ENCODE data around the gene DEGS2.

DEGS2 gene

DNA sequence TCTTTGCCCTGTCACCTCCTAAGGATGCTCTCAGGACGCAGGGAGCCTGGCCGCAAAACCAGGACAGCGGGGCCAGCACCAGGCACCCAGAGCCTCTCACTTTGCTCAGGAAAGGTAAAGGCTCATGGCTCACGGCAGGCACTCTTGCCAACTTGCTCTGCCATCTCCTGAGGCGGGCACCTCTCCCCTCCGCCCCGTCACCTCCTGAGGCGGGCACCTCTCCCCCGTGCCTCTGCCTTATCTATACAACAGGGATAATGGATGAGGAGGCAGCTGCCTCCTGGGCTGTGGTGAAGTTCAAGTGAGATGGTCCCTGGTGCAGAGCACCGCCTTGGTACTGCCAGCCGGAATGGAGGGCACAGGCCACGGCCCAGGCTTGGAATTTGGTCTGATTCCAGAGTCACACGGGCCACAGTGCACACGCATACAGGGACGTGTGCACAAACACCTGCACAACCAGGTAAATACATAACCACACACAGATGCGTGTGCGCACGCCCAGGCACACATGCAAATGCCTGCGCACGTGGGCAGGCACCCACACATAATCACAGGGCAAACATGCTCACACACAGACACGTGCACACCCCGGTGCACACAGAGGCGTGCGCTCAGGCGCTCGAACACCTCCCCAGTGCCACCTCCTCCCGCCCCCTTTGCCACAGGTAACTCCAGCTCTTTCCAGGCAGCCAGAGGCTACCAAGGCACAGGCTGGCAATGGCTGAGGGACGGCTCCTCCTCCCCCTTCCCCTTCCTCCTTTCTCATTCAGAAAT lies 11.6 kb downstream of the DEGS2 start:
- DNase-seq = no peak

- DNase-seq = no peak
These were observed 12.2 kb downstream of the DEGS2 start for GRCh38 chr14:100147181-100147631.

GRCh38 chr14:100146531-100147091 lies 12.8 kb downstream of the DEGS2 start:
- DNase-seq = no peak

- no peak for DNase-seq
These were observed 13.6 kb downstream of the DEGS2 start for GRCh38 chr14:100145682-100146464.

GRCh38 chr14:100144996-100145646 lies 14.3 kb downstream of the DEGS2 start:
- DNase-seq = no peak

DNA sequence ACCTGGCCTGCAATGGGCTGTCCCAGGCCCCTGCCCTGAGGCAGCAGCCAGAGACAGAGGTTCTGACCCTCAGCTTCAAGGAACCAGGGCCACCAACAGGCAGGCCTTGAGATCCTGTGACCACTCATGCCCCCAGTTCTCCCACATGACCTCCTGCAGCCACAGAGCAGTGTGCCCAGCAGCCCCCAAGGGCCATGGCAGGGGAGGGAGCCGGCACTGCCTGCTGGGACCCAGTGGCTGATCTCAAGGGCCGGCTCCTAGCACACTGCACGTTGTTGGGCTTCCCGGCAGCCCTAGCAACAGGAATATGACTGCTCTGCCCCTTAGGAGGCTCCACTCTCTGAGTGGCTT lies 14.8 kb downstream of the DEGS2 start:
- DNase-seq = no peak

- DNase-seq = no peak
These were observed 15.5 kb downstream of the DEGS2 start for GRCh38 chr14:100143934-100144333.

DNA sequence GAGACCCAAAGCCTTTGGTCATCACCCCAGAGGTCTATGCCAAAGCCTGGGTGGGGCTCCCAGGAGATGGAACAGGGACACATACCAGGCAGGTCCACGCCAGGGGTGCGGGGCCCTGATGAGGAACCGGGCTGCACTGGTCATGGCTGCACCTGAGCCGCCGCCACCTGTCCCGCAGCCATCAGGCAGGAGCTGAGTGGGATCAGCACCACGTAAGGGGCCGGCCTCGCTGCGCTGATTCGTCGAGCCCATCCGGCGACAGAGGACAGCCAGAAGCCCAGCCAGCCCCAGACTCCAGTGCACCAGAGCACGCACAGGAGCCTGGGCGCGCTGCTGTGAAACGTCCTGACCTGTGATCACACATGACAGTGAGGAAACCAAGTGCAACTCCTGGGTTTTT lies 15.9 kb downstream of the DEGS2 start:
- no peak for DNase-seq

DNA sequence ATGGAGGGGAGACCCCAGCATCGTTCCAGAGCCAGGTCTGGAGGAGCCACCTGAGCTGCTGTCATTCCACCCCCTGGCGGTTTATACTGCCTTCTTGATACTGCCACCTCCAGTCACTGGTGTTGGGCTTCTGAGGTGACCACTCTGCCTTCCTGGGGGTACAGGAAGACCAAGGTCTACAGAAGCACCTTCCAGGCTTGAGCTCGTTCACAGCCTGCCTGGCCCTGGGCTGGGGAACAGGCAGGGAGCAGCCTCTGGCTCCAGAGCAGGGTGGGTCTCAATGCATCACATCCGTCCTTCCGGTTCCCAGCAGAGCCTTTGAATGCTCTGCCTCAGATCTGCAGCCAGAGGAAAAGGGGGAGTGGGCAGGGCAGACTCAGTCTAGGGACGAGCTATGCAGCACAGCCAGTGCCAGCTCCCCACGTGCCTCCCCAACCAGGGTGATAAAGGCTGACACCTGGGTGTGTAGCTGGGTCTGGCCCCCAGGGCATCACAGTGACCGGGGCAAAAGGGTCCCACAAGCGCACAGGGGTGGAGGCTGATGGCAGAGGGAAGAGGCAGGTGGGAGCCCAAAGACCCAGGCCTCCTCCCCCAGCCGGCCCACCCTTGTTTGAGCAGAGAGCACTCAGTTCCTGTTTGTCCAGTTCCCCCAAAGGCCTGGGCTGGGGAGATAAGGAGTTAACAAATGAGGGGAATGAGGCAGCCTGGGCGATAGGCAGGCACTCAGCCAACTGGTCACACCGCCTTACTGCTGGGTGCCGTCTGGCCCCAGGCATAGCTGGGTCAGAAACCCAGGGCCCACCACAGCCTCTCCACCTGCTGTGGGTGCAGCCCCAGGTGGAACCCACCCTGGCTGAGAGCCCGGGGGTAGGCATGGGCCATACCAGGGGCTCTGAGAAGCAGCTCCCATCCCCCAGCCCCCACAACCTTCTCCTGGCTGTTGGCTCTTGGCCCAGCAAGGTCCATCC lies 17.1 kb downstream of the DEGS2 start:
- no peak for DNase-seq

DNA sequence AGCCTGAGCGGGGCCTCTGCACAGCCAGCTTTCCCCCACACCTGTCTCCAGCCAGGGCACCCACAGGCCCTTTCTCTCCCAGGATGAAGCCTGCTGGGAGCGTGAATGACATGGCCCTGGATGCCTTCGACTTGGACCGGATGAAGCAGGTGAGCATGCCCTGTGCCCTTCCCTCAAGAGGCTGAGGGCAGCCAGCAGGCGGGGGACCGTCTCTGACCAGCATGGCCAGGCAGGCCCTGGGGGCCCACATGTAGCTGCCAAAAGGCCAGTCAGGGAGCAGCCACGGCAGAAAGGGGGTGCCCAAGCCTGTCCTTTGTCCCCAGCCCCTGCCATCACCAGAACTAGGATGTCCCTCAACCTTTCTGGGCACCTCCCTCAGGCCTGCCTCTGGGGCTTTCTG lies 18.3 kb downstream of the DEGS2 start:
- DNase-seq = no peak

DNA sequence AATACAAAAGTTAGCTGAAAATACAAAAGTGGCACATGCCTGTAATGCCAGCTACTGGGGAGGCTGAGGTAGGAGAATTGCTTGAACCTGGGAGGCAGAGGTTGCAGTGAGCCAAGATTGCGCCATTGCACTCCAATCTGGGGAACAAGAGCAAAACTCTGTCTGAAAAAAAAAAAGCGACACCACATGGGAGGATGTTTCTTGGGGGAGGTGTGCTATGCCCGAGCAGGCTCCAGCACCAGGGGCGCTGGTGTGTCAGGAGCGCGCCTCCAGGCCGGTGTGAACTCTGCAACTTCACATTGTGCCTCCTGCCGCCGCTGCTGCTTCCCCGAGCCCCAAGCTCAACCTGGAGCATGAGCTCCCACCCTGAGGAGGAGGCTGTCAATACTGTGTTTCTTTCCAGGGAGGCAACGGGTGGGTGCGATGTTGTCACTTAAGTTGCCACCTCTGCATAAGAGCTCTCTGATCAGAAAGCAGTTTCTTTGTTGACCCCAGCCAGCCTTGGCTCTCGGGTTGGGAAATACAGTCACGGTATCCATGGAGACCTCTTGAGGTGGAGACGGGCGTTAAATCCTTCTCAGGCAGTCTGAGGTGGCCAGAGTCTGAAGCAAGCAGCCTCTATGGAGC lies 18.9 kb downstream of the DEGS2 start:
- no peak for DNase-seq

GRCh38 chr14:100138955-100139354 lies 20.5 kb downstream of the DEGS2 start:
- DNase-seq = no peak

GRCh38 chr14:100138082-100138787 lies 21.2 kb downstream of the DEGS2 start:
- no peak for DNase-seq

- no peak for DNase-seq
These were observed 22.3 kb downstream of the DEGS2 start for GRCh38 chr14:100137173-100137572.

- DNase-seq = no peak
These were observed 23.7 kb downstream of the DEGS2 start for GRCh38 chr14:100135784-100136183.

GRCh38 chr14:100135073-100135472 lies 24.4 kb downstream of the DEGS2 start:
- DNase-seq = no peak

DNA sequence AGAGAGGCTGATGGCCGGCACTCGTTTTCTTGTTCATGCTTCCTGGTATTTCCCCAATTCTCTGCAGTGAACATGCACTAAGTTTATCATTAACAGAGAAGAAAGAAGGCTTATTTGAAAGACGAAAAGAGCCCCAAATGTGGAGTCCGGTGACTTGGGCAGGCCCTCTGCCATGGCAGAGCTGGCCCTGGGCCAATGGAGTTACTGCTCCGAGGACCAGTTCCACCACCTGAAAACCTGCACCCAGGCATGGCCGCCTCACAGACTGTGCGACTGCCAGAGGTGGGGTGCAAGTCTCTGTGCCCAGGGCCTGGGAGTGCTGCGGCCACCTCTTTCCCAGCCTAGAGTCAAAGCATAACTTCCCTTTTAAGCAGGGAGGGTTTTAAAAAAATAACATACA lies 24.9 kb downstream of the DEGS2 start:
- DNase-seq = no peak

DNA sequence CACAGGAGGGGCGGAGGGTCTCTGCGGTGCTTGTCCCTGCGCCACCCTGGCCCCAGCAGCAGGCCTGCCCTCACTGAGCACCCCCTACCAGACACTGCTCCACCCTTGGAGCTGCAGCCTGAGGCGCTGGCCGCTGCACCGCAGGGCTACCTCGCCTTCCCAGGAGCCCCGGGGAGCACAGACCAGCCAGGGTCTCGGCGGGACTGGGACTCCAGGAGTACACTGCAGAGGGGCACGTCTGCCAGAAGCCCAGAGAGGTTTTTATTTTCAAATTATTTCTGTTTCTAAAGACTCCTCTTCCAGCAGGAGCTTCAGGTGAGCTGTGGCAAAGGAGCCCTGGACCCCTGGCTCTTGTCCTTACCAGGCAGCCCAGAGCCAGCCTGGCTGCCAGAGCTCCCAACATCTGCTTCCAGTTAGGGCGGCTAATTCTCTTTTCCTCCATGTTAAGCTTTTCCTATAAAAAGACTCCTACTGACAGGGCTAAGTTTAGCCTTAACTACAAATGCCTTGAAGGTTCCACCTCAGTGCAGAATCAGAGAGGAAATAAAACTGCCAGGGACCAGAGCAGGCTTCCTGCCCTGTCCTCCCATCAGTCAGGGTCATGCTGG lies 26.4 kb downstream of the DEGS2 start:
- no peak for DNase-seq

- no peak for DNase-seq
These were observed 27.1 kb downstream of the DEGS2 start for GRCh38 chr14:100132161-100132902.

GRCh38 chr14:100131181-100131580 lies 28.3 kb downstream of the DEGS2 start:
- DNase-seq = no peak

Data from NCI-H748 treated with DMSO at 0.1 percent for 48 hours (cell line).